ENCODE results near the gene CFLAR. TPM values are rescaled to one million over a fixed set of nuclear protein-coding genes. Genes with fewer than 3 reads are reported as not detected.

The CFLAR gene
- total RNA-seq, 4 donors from 2014 or later = 145 to 346 (median 176) TPM

DNA sequence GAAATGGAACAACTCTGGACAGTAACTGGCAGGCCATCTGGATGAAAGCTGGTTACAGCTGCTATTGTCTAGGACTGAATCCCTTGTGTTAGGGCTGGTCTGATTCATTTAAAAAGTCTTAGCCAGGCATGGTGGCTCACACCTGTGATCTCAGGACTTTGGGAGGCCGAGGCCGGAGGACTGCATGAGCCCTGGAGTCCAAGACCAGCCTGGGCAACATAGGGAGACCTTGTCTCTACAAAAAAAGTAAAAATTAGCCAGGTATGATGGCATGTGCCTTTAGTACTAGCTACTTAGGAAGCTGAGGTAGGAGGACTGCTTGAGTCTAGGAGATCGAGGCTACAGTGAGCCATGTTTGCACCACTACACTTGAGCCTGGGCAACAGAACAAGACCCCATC is 15.5 kb upstream of the CFLAR start:
- Histone ChIP-seq H3K9me3 (no peaks in the 10 kb centered on the region), H3K27me3 (no peaks in the 10 kb centered on the region), H3K27ac (no peak overlapping the region), H3K4me3 (no peak overlapping the region), H3K4me1 (no peaks in the 10 kb centered on the region), H3K36me3 (peaks cover 0 to 4% of the 10 kb centered on the region in 2 donors)
- TF ChIP-seq POLR2AphosphoS5 (IDR thresholded peaks at IDR 0.05) (no peak), EP300 (IDR thresholded peaks at IDR 0.05) (no peak), POLR2A (IDR thresholded peaks at IDR 0.05) (no peak)
- TF ChIP-seq, protein P1, sequence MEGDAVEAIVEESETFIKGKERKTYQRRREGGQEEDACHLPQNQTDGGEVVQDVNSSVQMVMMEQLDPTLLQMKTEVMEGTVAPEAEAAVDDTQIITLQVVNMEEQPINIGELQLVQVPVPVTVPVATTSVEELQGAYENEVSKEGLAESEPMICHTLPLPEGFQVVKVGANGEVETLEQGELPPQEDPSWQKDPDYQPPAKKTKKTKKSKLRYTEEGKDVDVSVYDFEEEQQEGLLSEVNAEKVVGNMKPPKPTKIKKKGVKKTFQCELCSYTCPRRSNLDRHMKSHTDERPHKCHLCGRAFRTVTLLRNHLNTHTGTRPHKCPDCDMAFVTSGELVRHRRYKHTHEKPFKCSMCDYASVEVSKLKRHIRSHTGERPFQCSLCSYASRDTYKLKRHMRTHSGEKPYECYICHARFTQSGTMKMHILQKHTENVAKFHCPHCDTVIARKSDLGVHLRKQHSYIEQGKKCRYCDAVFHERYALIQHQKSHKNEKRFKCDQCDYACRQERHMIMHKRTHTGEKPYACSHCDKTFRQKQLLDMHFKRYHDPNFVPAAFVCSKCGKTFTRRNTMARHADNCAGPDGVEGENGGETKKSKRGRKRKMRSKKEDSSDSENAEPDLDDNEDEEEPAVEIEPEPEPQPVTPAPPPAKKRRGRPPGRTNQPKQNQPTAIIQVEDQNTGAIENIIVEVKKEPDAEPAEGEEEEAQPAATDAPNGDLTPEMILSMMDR (IDR thresholded peaks at IDR 0.05) = no peak
- 90% methylated on average over 3 of the region's 3 CpGs; no CpG with 5 or more reads in 1 of the 2 donors for WGBS, 2 donors (ENCODE audit: low coverage in 1 of 2)
- ATAC-seq = no peak

DNA sequence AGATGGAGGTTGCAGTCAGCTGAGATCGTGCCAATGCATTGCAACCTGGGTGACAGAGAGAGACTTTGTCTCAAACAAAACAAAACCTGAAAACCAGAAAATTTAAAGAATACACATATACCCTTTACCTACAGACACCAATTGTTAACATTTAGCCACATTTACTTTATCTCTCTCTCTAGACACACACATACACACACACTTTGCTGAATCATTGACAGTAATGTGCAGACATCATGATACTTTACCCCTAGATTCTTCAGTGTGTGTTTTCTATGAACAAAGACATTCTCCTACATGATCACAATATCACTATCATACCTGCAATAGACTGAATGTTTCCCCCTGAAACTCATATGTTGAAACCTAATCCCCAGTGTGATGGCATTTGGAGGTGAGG is 10.2 kb upstream of the CFLAR start:
- Histone ChIP-seq H3K27ac (no peak overlapping the region), H3K4me3 (no peak overlapping the region), H3K36me3 (peaks cover 0 to 4% of the 10 kb centered on the region in 2 donors), H3K4me1 (no peaks in the 10 kb centered on the region), H3K27me3 (no peaks in the 10 kb centered on the region), H3K9me3 (no peaks in the 10 kb centered on the region)
- no peak for ATAC-seq
- 89 to 91% methylated on average over 1 of the region's 1 CpG for WGBS, 2 donors (ENCODE audit: low coverage in 1 of 2)
- TF ChIP-seq, protein P1 (IDR thresholded peaks at IDR 0.05) = no peak
- TF ChIP-seq EP300 (IDR thresholded peaks at IDR 0.05) = no peak
- TF ChIP-seq POLR2A (IDR thresholded peaks at IDR 0.05) = no peak

DNA sequence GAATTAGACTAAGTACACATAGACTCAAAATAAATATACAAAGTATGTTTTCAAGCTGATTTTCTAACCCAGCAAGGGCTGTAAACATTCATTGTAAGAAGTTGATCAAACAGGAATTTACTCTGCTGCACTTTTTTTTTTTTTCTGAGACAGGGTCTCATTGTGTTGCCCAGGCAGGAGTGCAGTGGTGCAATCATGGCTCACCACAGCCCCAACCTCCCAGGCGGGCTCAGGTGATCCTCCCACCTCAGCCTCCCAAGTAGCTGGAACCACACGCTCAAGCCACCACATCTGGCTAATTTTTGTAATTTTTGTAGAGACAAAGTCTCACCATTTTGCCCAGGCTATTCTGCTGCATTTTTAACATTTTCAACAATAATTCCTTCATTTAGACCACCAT is 8.3 kb upstream of the CFLAR start:
- no peak overlapping the region for H3K4me3 ChIP-seq
- no peaks in the 10 kb centered on the region for H3K9me3 ChIP-seq
- WGBS, 2 donors (ENCODE audit: low coverage in 1 of 2) = 95 to 100% methylated on average over 2 of the region's 2 CpGs
- no peaks in the 10 kb centered on the region for H3K4me1 ChIP-seq
- H3K36me3 ChIP-seq = peaks cover 0 to 4% of the 10 kb centered on the region in 2 donors
- no peak for ATAC-seq
- H3K27ac ChIP-seq = no peak overlapping the region
- TF ChIP-seq EP300 (IDR thresholded peaks at IDR 0.05) = no peak
- TF ChIP-seq POLR2AphosphoS5 (IDR thresholded peaks at IDR 0.05) = no peak
- TF ChIP-seq, protein P1 (IDR thresholded peaks at IDR 0.05) = no peak
- no peak for TF ChIP-seq POLR2A (IDR thresholded peaks at IDR 0.05)
- H3K27me3 ChIP-seq = no peaks in the 10 kb centered on the region

DNA sequence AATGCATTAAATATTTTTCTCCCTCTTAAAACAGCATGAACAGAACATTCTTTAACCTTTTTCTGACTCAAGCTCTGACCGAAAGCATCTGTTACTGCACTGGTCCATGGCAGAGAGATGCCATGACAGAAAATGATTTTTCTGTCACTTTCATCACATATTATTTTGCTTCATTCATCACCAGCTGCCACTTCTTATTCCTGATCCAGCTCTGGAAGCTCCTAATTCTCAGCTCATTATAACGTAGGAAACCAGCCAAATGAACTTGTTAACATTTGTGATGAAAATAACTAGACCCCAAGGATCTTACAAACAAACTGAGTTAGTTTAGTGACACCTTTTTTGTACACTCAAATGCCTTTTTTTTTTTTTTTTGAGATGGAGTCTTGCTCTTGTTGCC is 7.6 kb upstream of the CFLAR start:
- H3K27me3 ChIP-seq = no peaks in the 10 kb centered on the region
- 80 to 93% methylated on average over 2 of the region's 2 CpGs for WGBS, 2 donors (ENCODE audit: low coverage in 1 of 2)
- TF ChIP-seq EP300 (IDR thresholded peaks at IDR 0.05) (no peak), POLR2AphosphoS5 (IDR thresholded peaks at IDR 0.05) (no peak), POLR2A (IDR thresholded peaks at IDR 0.05) (no peak)
- TF ChIP-seq, protein P1 (IDR thresholded peaks at IDR 0.05) = no peak
- H3K9me3 ChIP-seq = no peaks in the 10 kb centered on the region
- no peak overlapping the region for H3K4me3 ChIP-seq
- H3K36me3 ChIP-seq = peaks cover 0 to 4% of the 10 kb centered on the region in 2 donors
- ATAC-seq = no peak
- H3K4me1 ChIP-seq = no peaks in the 10 kb centered on the region
- H3K27ac ChIP-seq = no peak overlapping the region

DNA sequence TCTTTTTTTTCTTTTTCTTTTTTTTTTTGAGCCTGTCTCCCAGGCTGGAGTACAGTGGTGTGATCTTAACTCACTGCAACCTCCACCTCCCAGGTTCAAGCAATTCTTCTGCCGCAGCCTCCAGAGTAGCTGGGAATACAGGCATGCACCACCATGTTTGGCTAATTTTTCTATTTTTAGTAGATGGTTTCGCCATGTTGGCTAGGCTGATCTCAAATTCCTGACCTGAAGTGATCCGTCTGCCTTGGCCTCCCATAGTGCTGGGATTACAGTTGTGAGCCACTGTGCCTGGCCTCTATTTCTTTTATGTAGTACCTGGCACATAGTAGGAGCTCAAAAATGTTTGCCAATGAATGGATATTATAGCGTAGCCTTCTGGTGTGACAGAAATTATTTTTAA is 6.8 kb upstream of the CFLAR start:
- TF ChIP-seq POLR2A (IDR thresholded peaks at IDR 0.05) = no peak
- TF ChIP-seq, protein P1 (IDR thresholded peaks at IDR 0.05) = no peak
- no peak for TF ChIP-seq POLR2AphosphoS5 (IDR thresholded peaks at IDR 0.05)
- TF ChIP-seq EP300 (IDR thresholded peaks at IDR 0.05) = no peak
- 83 to 100% methylated on average over 1 to 4 of the region's 4 CpGs for WGBS, 2 donors (ENCODE audit: low coverage in 1 of 2)
- Histone ChIP-seq H3K9me3 (no peaks in the 10 kb centered on the region), H3K27me3 (no peaks in the 10 kb centered on the region), H3K4me1 (peaks cover 0 to 2% (median 0%) of the 10 kb centered on the region in 3 donors), H3K36me3 (peaks cover 0 to 4% of the 10 kb centered on the region in 2 donors), H3K27ac (no peak overlapping the region), H3K4me3 (no peak overlapping the region)
- ATAC-seq = no peak
